ENCODE measurements around the gene AGXT.

AGXT gene

DNA sequence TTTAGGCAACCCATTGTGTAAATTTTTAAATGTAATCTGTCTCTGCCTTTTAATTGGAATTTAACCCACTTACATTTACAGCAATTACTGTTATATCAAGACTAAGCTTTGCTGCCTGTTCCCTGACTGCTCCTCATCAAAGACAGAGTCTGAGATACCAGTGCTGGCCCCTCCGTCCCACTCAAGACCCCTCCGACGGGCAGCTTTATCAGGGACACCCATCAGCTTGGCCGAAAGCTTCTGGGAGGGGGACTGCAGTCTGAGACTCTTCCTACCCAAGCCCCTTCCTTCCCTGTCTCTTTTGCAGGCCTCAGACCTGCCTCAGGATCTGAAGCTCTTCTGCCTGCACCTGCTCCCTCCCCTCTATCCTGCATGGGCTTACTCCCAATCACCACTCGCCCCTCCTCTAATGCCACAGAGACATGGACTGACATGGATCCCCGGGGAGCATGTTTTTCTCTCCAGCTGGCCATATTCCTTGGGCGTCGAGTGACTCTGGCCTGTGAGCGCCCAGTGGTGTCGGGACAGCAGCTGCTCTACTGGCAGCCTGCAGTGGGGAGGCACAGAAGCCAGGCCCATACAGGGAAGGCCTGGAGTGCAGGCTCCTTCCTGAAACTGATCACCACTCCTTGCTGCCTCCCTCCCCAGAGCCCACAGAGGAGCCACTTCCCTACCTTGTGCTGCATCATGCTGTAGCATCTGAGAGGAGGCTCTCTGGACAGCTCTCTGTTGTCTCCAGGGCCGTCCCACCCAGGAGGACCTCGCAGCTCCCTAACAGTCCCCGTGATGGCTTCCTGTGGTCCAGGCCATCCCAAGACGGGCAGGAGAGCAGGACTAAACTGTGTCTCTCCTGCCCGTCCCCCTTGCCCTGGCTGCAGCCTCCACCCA, 44.9 kb upstream of the AGXT start:
- no peak for TF ChIP-seq ZFX (IDR thresholded peaks at IDR 0.05)
- TF ChIP-seq, protein P1, sequence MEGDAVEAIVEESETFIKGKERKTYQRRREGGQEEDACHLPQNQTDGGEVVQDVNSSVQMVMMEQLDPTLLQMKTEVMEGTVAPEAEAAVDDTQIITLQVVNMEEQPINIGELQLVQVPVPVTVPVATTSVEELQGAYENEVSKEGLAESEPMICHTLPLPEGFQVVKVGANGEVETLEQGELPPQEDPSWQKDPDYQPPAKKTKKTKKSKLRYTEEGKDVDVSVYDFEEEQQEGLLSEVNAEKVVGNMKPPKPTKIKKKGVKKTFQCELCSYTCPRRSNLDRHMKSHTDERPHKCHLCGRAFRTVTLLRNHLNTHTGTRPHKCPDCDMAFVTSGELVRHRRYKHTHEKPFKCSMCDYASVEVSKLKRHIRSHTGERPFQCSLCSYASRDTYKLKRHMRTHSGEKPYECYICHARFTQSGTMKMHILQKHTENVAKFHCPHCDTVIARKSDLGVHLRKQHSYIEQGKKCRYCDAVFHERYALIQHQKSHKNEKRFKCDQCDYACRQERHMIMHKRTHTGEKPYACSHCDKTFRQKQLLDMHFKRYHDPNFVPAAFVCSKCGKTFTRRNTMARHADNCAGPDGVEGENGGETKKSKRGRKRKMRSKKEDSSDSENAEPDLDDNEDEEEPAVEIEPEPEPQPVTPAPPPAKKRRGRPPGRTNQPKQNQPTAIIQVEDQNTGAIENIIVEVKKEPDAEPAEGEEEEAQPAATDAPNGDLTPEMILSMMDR (conservative IDR thresholded peaks at IDR 0.05), result no peak
- no peak overlapping the region for H3K27ac ChIP-seq

DNA sequence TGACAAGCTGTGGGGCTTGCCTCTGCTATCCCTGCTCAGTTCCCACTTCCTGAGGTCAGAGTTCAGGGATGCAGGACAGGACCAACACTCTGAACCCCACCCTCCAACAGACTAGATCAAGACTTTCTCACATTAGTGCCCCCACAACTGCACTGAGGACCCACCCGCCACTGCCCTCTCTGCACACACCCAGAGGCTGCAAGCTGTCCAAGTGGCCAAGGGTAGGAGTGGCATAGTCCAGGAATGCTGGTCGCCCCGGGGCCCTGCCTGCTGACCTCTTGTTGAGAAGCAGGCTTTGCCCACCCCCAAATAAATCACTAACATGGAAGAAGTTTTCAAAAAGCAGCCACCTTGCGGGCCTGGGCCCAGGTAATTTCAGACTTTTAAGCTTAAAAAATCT, 43.1 kb upstream of the AGXT start:
- TF ChIP-seq, protein P1 (conservative IDR thresholded peaks at IDR 0.05), result no peak
- TF ChIP-seq ZFX (IDR thresholded peaks at IDR 0.05), result no peak
- H3K27ac ChIP-seq, result no peak overlapping the region

DNA sequence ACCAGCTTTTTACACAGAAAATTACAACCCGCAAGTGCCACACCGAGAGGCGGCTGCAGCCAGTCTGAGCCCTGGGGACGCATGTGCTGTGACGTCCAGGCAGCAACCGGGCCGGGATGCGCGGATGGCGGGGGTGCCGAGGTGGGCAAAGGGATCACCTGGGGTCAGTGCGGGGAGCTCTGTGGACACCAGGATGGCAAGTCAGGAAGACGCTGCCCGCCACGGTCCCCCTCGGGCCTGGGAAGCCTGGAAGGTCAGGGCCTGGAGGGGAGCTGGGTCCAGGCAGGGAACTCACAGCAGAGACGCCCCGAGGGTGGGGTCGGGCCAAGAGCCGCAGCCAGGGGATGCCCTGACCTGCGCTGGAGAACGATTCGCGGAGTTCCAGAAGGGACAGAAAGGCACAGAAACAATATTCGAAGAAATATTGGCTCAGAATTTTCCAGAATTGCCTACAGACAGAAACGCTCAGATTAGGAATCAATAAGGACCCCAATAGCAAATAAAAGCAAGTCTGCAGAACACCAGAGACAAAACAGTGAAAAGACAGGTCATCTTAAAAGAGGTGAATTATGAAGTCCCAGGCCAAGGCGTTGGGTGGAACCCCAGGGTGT, 36.9 kb upstream of the AGXT start:
- no peak overlapping the region for H3K27ac ChIP-seq
- TF ChIP-seq, protein P1 (conservative IDR thresholded peaks at IDR 0.05), result no peak
- TF ChIP-seq ZFX (IDR thresholded peaks at IDR 0.05), result no peak

DNA sequence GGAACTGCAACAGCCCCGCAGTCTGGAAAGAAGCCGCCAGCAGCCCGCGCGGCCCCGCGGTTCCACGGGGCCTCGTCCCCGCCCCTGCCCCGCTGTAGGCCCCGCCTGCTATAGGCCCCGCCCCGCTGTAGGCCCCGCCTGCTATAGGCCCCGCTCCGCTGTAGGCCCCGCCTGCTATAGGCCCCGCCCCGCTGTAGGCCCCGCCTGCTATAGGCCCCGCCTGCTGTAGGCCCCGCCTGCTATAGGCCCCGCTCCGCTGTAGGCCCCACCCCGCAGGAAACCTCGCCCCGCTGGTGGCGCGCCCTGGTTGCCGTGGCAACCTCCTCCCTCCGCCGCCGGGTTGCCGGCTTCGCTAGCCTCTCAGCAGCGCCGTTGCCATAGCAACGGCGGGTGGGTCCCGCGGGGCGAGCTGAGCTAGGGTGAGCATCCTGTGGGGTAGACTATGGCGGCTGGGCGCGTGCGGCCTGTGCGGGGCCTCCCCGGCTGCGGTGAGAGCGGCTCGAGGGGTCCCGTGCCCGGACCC, 36.4 kb upstream of the AGXT start:
- no peak for TF ChIP-seq ZFX (IDR thresholded peaks at IDR 0.05)
- TF ChIP-seq, protein P1 (conservative IDR thresholded peaks at IDR 0.05), result no peak
- H3K27ac ChIP-seq, result no peak overlapping the region

DNA sequence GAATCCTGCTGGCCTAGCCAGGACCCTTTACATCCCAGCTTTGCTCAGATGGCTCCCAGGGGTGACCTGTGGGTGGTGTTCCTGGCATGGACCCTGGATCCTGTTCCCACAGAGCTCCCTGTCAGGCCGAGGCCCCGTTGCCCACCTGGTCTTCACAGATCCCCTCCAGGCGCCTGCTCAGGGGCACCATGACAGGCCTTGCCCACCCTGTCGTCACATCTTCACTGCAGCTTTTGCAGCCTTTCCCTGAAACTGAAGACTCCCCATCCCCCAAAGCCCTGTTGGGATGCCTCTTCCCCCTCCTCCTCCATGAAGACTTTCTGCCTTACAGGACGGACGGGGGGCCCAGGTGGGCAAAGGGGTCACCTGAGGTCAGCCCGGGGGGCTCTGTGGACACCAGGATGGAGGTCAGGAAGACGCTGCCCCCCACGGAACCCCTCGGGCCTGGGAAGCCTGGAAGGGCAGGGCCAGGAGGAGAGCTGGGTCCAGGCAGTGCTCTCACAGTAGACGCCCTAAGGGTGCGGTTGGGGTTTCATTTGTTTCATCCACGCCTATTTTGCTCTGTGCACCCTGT, 35.6 kb upstream of the AGXT start:
- H3K27ac ChIP-seq, result no peak overlapping the region
- TF ChIP-seq, protein P1 (conservative IDR thresholded peaks at IDR 0.05), result no peak
- no peak for TF ChIP-seq ZFX (IDR thresholded peaks at IDR 0.05)

DNA sequence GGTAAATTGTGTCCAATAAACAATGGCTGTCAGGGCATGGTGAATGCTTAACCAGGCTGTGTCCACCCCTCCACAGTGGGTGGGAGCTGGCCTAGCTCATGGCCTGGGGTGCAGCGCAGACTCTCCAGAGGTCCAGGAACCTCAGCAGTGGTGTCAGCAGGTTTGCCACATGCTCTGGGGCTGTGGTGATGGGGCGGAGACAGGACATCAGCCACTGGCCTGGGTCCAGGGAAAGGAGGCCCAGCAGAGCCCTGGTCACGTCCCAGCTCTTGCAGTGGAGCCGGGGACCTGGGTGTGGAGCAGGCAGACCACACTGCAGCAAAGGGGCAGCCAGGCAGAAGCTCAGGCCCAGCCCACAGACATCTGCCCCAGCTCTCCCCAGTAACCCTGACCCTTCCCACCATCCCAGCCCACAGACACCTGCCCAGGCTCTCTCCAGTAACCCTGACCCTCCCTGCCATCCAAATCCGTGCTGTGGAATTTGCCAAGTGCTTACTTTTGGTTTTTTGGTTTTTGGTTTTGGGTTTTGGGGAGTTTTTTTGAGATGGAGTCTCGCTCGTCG, 34.8 kb upstream of the AGXT start:
- TF ChIP-seq, protein P1 (conservative IDR thresholded peaks at IDR 0.05), result no peak
- no peak for TF ChIP-seq ZFX (IDR thresholded peaks at IDR 0.05)
- no peak overlapping the region for H3K27ac ChIP-seq

Measured in C4-2B (cell line).